Measurements from ENCODE around the gene CDK5RAP1. TPM values are rescaled to one million over a fixed set of nuclear protein-coding genes. Genes with fewer than 3 reads are reported as not detected.

The CDK5RAP1 gene
- total and polyA plus RNA-seq, 2 of the 4 experiments (the other 2 are of a cell fraction): 23.9 to 28.1 TPM

- no peak overlapping the region for H4K8ac ChIP-seq (ENCODE audit: low read depth in 2 of 2, low read length in 2 of 2)
- no peak overlapping the region for H3K9ac ChIP-seq (ENCODE audit: low read depth, low read length)
- dilution Hi-C loops (cut with HindIII; ENCODE audit: low sequenced_read_pairs, unreplicated experiment): no loop called here
- no peak overlapping the region for H2AK5ac ChIP-seq (ENCODE audit: low read depth, low read length)
- 92% methylated on average over 2 of the region's 5 CpGs; no CpG with 5 or more reads in 1 of the 2 experiments for WGBS, 2 experiments (ENCODE audit: extremely low coverage in 2 of 2, insufficient read length in 1 of 2)
- H2BK20ac ChIP-seq (ENCODE audit: low read depth, low read length): no peak overlapping the region
- H3K4ac ChIP-seq (ENCODE audit: low read depth, low read length): no peak overlapping the region
- no peak overlapping the region for H3K18ac ChIP-seq (ENCODE audit: low read depth, low read length)
- POLR2A ChIA-PET (ENCODE audit: unreplicated experiment): no interaction called here
- no peak overlapping the region for H3K56ac ChIP-seq (ENCODE audit: extremely low read depth, insufficient read depth, low read length)
- H3K9me3 ChIP-seq (ENCODE audit: control insufficient read depth, insufficient read depth, low read length): no peaks in the 10 kb centered on the region
- H2BK120ac ChIP-seq (ENCODE audit: low read depth, low read length): no peak overlapping the region
- H3K27me3 ChIP-seq (ENCODE audit: control insufficient read depth, insufficient read depth, low read length): no peaks in the 10 kb centered on the region
- peaks cover 0 to 8% of the 10 kb centered on the region in 2 experiments; a peak in 2 of 4 replicates for H3K79me1 ChIP-seq (ENCODE audit: low read depth in 1 of 2, low read length in 2 of 2)
- peaks cover 16% of the 10 kb centered on the region; the same call in 1 of the 2 replicates for H3K9me1 ChIP-seq (ENCODE audit: insufficient read depth, low read length)
- CTCF ChIA-PET: interaction anchor here (0.6 kb wide), 1 partner anchor 142 kb away, joined by 3 read pairs; no protein-coding TSS in a partner anchor
- H3K14ac ChIP-seq (replicated peaks; ENCODE audit: low read depth, low read length): no peak overlapping the region
- no peak overlapping the region for H3K4me2 ChIP-seq (ENCODE audit: low read depth, low read length)
- H3K23ac ChIP-seq (ENCODE audit: low read depth, low read length): no peak overlapping the region
- no peak overlapping the region for H4K91ac ChIP-seq (ENCODE audit: insufficient read depth, low read depth, low read length)
- no peak overlapping the region for H2BK5ac ChIP-seq (ENCODE audit: low read depth, low read length, poor library complexity, severe bottlenecking)
- H3K36me3 ChIP-seq (ENCODE audit: control insufficient read depth, insufficient read depth, low read length): no peaks in the 10 kb centered on the region; the same call in none of the 2 replicates
- H4K20me1 ChIP-seq (ENCODE audit: insufficient read depth, low read length): no peaks in the 10 kb centered on the region
- H3K27ac ChIP-seq (ENCODE audit: insufficient read depth, low read length): no peak overlapping the region
- H2BK15ac ChIP-seq (ENCODE audit: low read depth, low read length): no peak overlapping the region
- in situ Hi-C loops (cut with MboI; ENCODE audit: low sequenced_read_pairs): no loop called here
- peaks cover 2% of the 10 kb centered on the region for H3K4me1 ChIP-seq (ENCODE audit: control insufficient read depth, insufficient read depth, low read length)
- H2AFZ ChIP-seq (replicated peaks; ENCODE audit: low read length, poor library complexity): no peak overlapping the region
- no peak overlapping the region for H2AK9ac ChIP-seq (replicated peaks; ENCODE audit: low read depth, low read length, poor library complexity)
- DNase-seq (no peak), ATAC-seq (ENCODE audit: low read depth) (no peak)
- intact Hi-C loops (cut with micrococcal nuclease): no loop called here
- BruUV-seq (replicated peaks): no TSS peak
- TF ChIP-seq, protein P1, sequence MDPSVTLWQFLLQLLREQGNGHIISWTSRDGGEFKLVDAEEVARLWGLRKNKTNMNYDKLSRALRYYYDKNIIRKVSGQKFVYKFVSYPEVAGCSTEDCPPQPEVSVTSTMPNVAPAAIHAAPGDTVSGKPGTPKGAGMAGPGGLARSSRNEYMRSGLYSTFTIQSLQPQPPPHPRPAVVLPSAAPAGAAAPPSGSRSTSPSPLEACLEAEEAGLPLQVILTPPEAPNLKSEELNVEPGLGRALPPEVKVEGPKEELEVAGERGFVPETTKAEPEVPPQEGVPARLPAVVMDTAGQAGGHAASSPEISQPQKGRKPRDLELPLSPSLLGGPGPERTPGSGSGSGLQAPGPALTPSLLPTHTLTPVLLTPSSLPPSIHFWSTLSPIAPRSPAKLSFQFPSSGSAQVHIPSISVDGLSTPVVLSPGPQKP (IDR thresholded peaks at IDR 0.05; ENCODE audit: borderline replicate concordance, low read depth, low read length): no peak
- TF ChIP-seq FOS (IDR thresholded peaks at IDR 0.05; ENCODE audit: low read depth, low read length): no peak
- TF ChIP-seq, protein P2, sequence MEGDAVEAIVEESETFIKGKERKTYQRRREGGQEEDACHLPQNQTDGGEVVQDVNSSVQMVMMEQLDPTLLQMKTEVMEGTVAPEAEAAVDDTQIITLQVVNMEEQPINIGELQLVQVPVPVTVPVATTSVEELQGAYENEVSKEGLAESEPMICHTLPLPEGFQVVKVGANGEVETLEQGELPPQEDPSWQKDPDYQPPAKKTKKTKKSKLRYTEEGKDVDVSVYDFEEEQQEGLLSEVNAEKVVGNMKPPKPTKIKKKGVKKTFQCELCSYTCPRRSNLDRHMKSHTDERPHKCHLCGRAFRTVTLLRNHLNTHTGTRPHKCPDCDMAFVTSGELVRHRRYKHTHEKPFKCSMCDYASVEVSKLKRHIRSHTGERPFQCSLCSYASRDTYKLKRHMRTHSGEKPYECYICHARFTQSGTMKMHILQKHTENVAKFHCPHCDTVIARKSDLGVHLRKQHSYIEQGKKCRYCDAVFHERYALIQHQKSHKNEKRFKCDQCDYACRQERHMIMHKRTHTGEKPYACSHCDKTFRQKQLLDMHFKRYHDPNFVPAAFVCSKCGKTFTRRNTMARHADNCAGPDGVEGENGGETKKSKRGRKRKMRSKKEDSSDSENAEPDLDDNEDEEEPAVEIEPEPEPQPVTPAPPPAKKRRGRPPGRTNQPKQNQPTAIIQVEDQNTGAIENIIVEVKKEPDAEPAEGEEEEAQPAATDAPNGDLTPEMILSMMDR (conservative IDR thresholded peaks at IDR 0.05; ENCODE audit: low read depth, low read length): no peak
- TF ChIP-seq USF2 (IDR thresholded peaks at IDR 0.05; ENCODE audit: low read depth, low read length): no peak
- no peak for TF ChIP-seq CEBPB (IDR thresholded peaks at IDR 0.05; ENCODE audit: low read depth, low read length)
- no peak for TF ChIP-seq MXI1 (IDR thresholded peaks at IDR 0.05; ENCODE audit: borderline replicate concordance, low read depth, low read length)
- TF ChIP-seq RCOR1 (IDR thresholded peaks at IDR 0.05; ENCODE audit: insufficient replicate concordance, low read length): no peak
- TF ChIP-seq RAD21 (IDR thresholded peaks at IDR 0.05; ENCODE audit: low read length): no peak
- TF ChIP-seq SMC3 (IDR thresholded peaks at IDR 0.05; ENCODE audit: low read depth, low read length): no peak
- no peak for TF ChIP-seq MAFK (IDR thresholded peaks at IDR 0.05; ENCODE audit: low read depth, low read length)
- no peak for TF ChIP-seq NFE2L2 (IDR thresholded peaks at IDR 0.05; ENCODE audit: low read depth, low read length)
- TF ChIP-seq POLR2A (IDR thresholded peaks at IDR 0.05; ENCODE audit: low read depth, low read length): no peak
- TF ChIP-seq BHLHE40 (IDR thresholded peaks at IDR 0.05; ENCODE audit: low read depth, low read length): no peak
- no peak for TF ChIP-seq CHD1 (IDR thresholded peaks at IDR 0.05; ENCODE audit: low read depth, low read length)
- no peak for TF ChIP-seq MAZ (IDR thresholded peaks at IDR 0.05; ENCODE audit: borderline replicate concordance, low read depth, low read length)
- no peak overlapping the region for H3K4me3 ChIP-seq (ENCODE audit: insufficient read depth, low read depth, low read length)
- H4K5ac ChIP-seq (ENCODE audit: low read depth, low read length): no peak overlapping the region
These were observed 33.1 kb upstream of the CDK5RAP1 start for GRCh38 chr20:33434434-33434833.

Measured in IMR-90 (cell line).